H1 (cell line): ENCODE measurements around the gene VSIG10L2. TPM values are rescaled to one million over a fixed set of nuclear protein-coding genes. Genes with fewer than 3 reads are reported as not detected.

Experiments
- CTCF ChIA-PET: fragments of 300-600 bp; sonication (Branson Sonifier 250); formaldehyde crosslinking; loops from one replicate; lab custom pipeline; 2021; ENCODE audit not compliant: partially characterized antibody; lab: Charles Lee
- POLR2A ChIA-PET: fragments of 300-600 bp; sonication (Branson Sonifier 250); formaldehyde crosslinking; loops from one replicate; lab custom pipeline; 2021; ENCODE audit warnings: inconsistent platforms; ENCODE audit not compliant: partially characterized antibody; lab: Charles Lee
- DNase-seq, 2 experiments: peaks; one replicate each; pipeline versions ENCODE4 v3.0.0 to v3.0.0-alpha.2; 2010 to 2022; ENCODE audit warnings: low spot score in 2 of 2, low read depth in 1 of 2, mixed read lengths in 1 of 2
- FAIRE-seq: peaks from 2 replicates; lab custom pipeline; 2011; peaks lifted over from hg19 to GRCh38; lab: Jason Lieb, UNC
- H2AFZ ChIP-seq: 2 replicates; pipeline ENCODE4 v1.8.1; 2012; ENCODE audit warnings: low read length, inconsistent platforms
- H2AK5ac ChIP-seq: 2 replicates; pipeline ENCODE4 v1.6.1; 2013; ENCODE audit warnings: low read depth, low read length
- H2BK120ac ChIP-seq: replicated peaks from 2 replicates; pipeline ENCODE3; 2013; ENCODE audit warnings: low read depth, low read length, inconsistent platforms
- H2BK12ac ChIP-seq: 2 replicates; pipeline ENCODE4 v1.6.1; 2013; ENCODE audit warnings: low read depth, low read length
- H2BK15ac ChIP-seq: 2 replicates; pipeline ENCODE4 v1.6.1; 2013; ENCODE audit warnings: low read length
- H2BK20ac ChIP-seq: 2 replicates; pipeline ENCODE4 v1.6.1; 2013; ENCODE audit warnings: low read length
- H2BK5ac ChIP-seq: 2 replicates; pipeline ENCODE4 v1.6.1; 2013; ENCODE audit warnings: low read depth, low read length
- H3K14ac ChIP-seq: 2 replicates; pipeline ENCODE4 v1.6.1; 2013; ENCODE audit warnings: inconsistent platforms; ENCODE audit not compliant: insufficient read length
- H3K18ac ChIP-seq: 2 replicates; pipeline ENCODE4 v1.6.1; 2013; ENCODE audit warnings: low read length; ENCODE audit errors: extremely low read depth
- H3K23ac ChIP-seq: 2 replicates; pipeline ENCODE4 v1.6.1; 2013; ENCODE audit warnings: inconsistent platforms; ENCODE audit not compliant: insufficient read length
- H3K23me2 ChIP-seq: 2 replicates; pipeline ENCODE4 v1.6.1; 2013; ENCODE audit warnings: low read depth, low read length
- H3K27ac ChIP-seq: 2 replicates; pipeline ENCODE4 v1.6.1; 2011; ENCODE audit warnings: low read depth, low read length, inconsistent platforms
- H3K27me3 ChIP-seq, 4 experiments: replicated peaks in 1 of 4; 1 replicate in 1 of 4; 2 replicates in 3 of 4; pipeline versions ENCODE4 v1.6.1 to v1.8.1; 2011 to 2013; ENCODE audit warnings: low read length in 3 of 4, mild to moderate bottlenecking in 3 of 4, inconsistent platforms in 2 of 4, mixed read lengths in 2 of 4, moderate library complexity in 1 of 4; ENCODE audit not compliant: control insufficient read depth in 3 of 4, insufficient read depth in 3 of 4; ENCODE audit errors: extremely low read depth in 1 of 4
- H3K36me3 ChIP-seq, 4 experiments: 2 replicates each; pipeline versions ENCODE4 v1.6.1 to v1.8.1; 2011 to 2013; ENCODE audit warnings: mild to moderate bottlenecking in 4 of 4, low read length in 3 of 4, moderate library complexity in 2 of 4, control low read depth in 1 of 4, inconsistent platforms in 1 of 4; ENCODE audit not compliant: insufficient read depth in 4 of 4, control insufficient read depth in 2 of 4
- H3K4ac ChIP-seq: replicated peaks from 2 replicates; pipeline ENCODE3; 2013; ENCODE audit warnings: low read length, low read depth, mixed read lengths, inconsistent platforms; ENCODE audit not compliant: insufficient read length
- H3K4me1 ChIP-seq, 4 experiments: replicated peaks in 1 of 4; 1 replicate in 1 of 4; 2 replicates in 3 of 4; pipeline versions ENCODE4 v1.6.1 to v1.8.1; 2011 to 2013; ENCODE audit warnings: low read length in 3 of 4, inconsistent platforms in 2 of 4, mixed read lengths in 1 of 4; ENCODE audit not compliant: insufficient read depth in 4 of 4, control insufficient read depth in 3 of 4
- H3K4me2 ChIP-seq, 2 experiments: 2 replicates each; pipeline versions ENCODE4 v1.6.1 to v1.8.1; 2011 to 2013; ENCODE audit warnings: low read depth in 2 of 2, low read length in 2 of 2, control low read depth in 1 of 2, inconsistent platforms in 1 of 2, mild to moderate bottlenecking in 1 of 2; ENCODE audit not compliant: insufficient read depth in 1 of 2
- H3K4me3 ChIP-seq, 4 experiments: fragments of 200-600, 300-600 bp in 1 of 4; sonication (generic), shearing (Covaris generic), sonication (Bioruptor Twin) in 1 of 4; 2 replicates each; pipeline versions ENCODE4 v1.5.1 to v1.8.1; 2011 to 2016; ENCODE audit warnings: low read length in 4 of 4, low read depth in 3 of 4, control low read depth in 2 of 4, inconsistent platforms in 2 of 4, mild to moderate bottlenecking in 2 of 4, mixed read lengths in 1 of 4, moderate library complexity in 1 of 4; ENCODE audit not compliant: insufficient read depth in 2 of 4; ENCODE audit errors: extremely low read depth in 1 of 4
- H3K56ac ChIP-seq: replicated peaks from 2 replicates; pipeline ENCODE3; 2013; ENCODE audit warnings: low read depth, mild to moderate bottlenecking, mixed read lengths, low read length, inconsistent platforms; ENCODE audit not compliant: insufficient read length
- H3K79me1 ChIP-seq: 2 replicates; pipeline ENCODE4 v1.6.1; 2013; ENCODE audit warnings: low read depth, low read length, control low read depth
- H3K79me2 ChIP-seq, 2 experiments: 2 replicates each; pipeline versions ENCODE4 v1.6.1 to v1.8.1; 2012 to 2013; ENCODE audit warnings: low read length in 2 of 2, mild to moderate bottlenecking in 2 of 2, inconsistent platforms in 1 of 2; ENCODE audit not compliant: insufficient read depth in 2 of 2, control insufficient read depth in 1 of 2
- H3K9ac ChIP-seq, 4 experiments: replicated peaks in 1 of 4; 1 replicate in 1 of 4; 2 replicates in 3 of 4; pipeline versions ENCODE4 v1.6.1 to v1.8.1; 2011 to 2013; ENCODE audit warnings: low read depth in 3 of 4, low read length in 3 of 4, control low read depth in 2 of 4, mild to moderate bottlenecking in 2 of 4, moderate library complexity in 2 of 4, inconsistent platforms in 1 of 4; ENCODE audit errors: extremely low read depth in 1 of 4
- H3K9me3 ChIP-seq, 2 experiments: 2 replicates each; pipeline versions ENCODE4 v1.6.1 to v1.8.1; 2012 to 2013; ENCODE audit warnings: mild to moderate bottlenecking in 2 of 2, moderate library complexity in 2 of 2, control low read depth in 1 of 2, inconsistent platforms in 1 of 2, low read depth in 1 of 2, low read length in 1 of 2, mixed read lengths in 1 of 2; ENCODE audit not compliant: insufficient read depth in 2 of 2
- H4K20me1 ChIP-seq, 2 experiments: replicated peaks in 1 of 2; 2 replicates each; pipeline versions ENCODE3 to v1.8.1; 2011 to 2013; ENCODE audit warnings: inconsistent platforms in 2 of 2, low read length in 2 of 2, mild to moderate bottlenecking in 1 of 2; ENCODE audit not compliant: insufficient read depth in 2 of 2, control insufficient read depth in 1 of 2
- H4K5ac ChIP-seq: 2 replicates; pipeline ENCODE4 v1.6.1; 2013; ENCODE audit warnings: low read length, low read depth, mixed read lengths, inconsistent platforms; ENCODE audit not compliant: insufficient read length
- H4K8ac ChIP-seq: 2 replicates; pipeline ENCODE4 v1.8.0; 2013; ENCODE audit warnings: mild to moderate bottlenecking, moderate library complexity, low read length, inconsistent platforms; ENCODE audit not compliant: insufficient read depth; ENCODE audit errors: extremely low read depth
- H4K91ac ChIP-seq: replicated peaks from 2 replicates; pipeline ENCODE3; 2013; ENCODE audit warnings: low read length, mixed read lengths, inconsistent platforms; ENCODE audit not compliant: insufficient read length
- BCL11A ChIP-seq, 2 experiments: IDR thresholded peaks; one replicate each; pipeline ENCODE4 v1.6.1; 2011; ENCODE audit warnings: low read depth in 2 of 2, low read length in 2 of 2, mild to moderate bottlenecking in 2 of 2
- CBX5 ChIP-seq: fragments of 300-800, 300-1000 bp; sonication (generic); IDR thresholded peaks from 2 replicates; pipeline ENCODE4 v1.7.1; 2016; ENCODE audit warnings: antibody characterized with exemption, low read length, low read depth
- CEBPB ChIP-seq: IDR thresholded peaks from 2 replicates; pipeline ENCODE4 v1.6.1; 2012; ENCODE audit warnings: low read depth, low read length
- CREB1 ChIP-seq: IDR thresholded peaks from 2 replicates; pipeline ENCODE4 v1.6.1; 2012; ENCODE audit warnings: inconsistent platforms
- POU5F1 ChIP-seq: IDR thresholded peaks from 2 replicates; pipeline ENCODE4 v1.6.1; 2011; ENCODE audit warnings: low read depth, mild to moderate bottlenecking, low read length, moderate library complexity
- RBBP5 ChIP-seq: IDR thresholded peaks from 2 replicates; pipeline ENCODE4 v1.7.1; 2012; ENCODE audit warnings: low read depth, mild to moderate bottlenecking, inconsistent platforms, low read length, moderate library complexity, borderline replicate concordance
- SAP30 ChIP-seq: fragments of 300-600 bp; sonication (generic); IDR thresholded peaks from 2 replicates; pipeline ENCODE4 v1.7.1; 2012; ENCODE audit warnings: low read length, moderate library complexity, mild to moderate bottlenecking, inconsistent platforms; ENCODE audit not compliant: insufficient read depth, insufficient replicate concordance
- SIRT6 ChIP-seq: IDR thresholded peaks from one replicate; pipeline ENCODE4 v1.7.1; 2012; ENCODE audit warnings: low read length, inconsistent platforms
- SP1 ChIP-seq: IDR thresholded peaks from 2 replicates; pipeline ENCODE4 v1.6.1; 2011; ENCODE audit warnings: low read depth, low read length
- SP4 ChIP-seq: IDR thresholded peaks from 2 replicates; pipeline ENCODE4 v1.6.1; 2012; ENCODE audit warnings: low read length, inconsistent platforms
- TAF1 ChIP-seq: IDR thresholded peaks from 2 replicates; pipeline ENCODE4 v1.6.1; 2011; ENCODE audit warnings: mild to moderate bottlenecking, low read depth, low read length
- TCF12 ChIP-seq: IDR thresholded peaks from 2 replicates; pipeline ENCODE4 v1.6.1; 2011; ENCODE audit warnings: low read depth, mild to moderate bottlenecking, low read length
- WGBS, 2 experiments: shearing (Covaris generic) in 1 of 2; methylation state at CpG; one replicate each; pipeline versions ENCODE4 v1.1.6 to v1.1.7; 2013 to 2015; ENCODE audit warnings: low lambda C conversion rate in 2 of 2, mixed read lengths in 2 of 2, inconsistent platforms in 1 of 2, low coverage in 1 of 2, missing lambda C conversion rate in 1 of 2; ENCODE audit not compliant: insufficient replicate concordance in 2 of 2, insufficient coverage in 1 of 2, insufficient read length in 1 of 2; ENCODE audit errors: extremely low coverage in 1 of 2, missing lambda C conversion rate in 1 of 2; 5-methylcytosine and 5-hydroxymethylcytosine counted together
- polyA plus RNA-seq, 7 experiments: library from polyadenylated mRNA; depleted of rRNA in 3 of 7; stranded (reverse) in 5 of 7; unstranded in 2 of 7; fragments of >200 nt in 5 of 7; fragments of 200-250 nt in 2 of 7; gene quantifications; 1 replicate in 5 of 7; 2 replicates in 1 of 7; 4 replicates in 1 of 7; pipeline versions ENCODE4 v1.2.1 to v1.2.3, GENCODE V29; 2011 to 2013; ENCODE audit warnings: missing spikeins in 2 of 7, mixed read lengths in 2 of 7
- total RNA-seq: library from RNA; stranded (reverse); fragmentation: NEBNext Ultra II Directional; extraction: Animal tissue kit (Norgen Biotek cat#: 25700); gene quantifications from 2 replicates; pipeline ENCODE4 v1.2.1, GENCODE V29; 2021
- TF ChIP-seq, protein P1 (sequence below): IDR thresholded peaks from 2 replicates; pipeline ENCODE4 v1.6.1; 2011; ENCODE audit warnings: low read length, improper control_type of control experiment

Gene VSIG10L2
- total and polyA plus RNA-seq, 2 of the 8 experiments (the other 6 are each of a cell fraction or from before 2014, with no cell fraction given) = not detected

DNA sequence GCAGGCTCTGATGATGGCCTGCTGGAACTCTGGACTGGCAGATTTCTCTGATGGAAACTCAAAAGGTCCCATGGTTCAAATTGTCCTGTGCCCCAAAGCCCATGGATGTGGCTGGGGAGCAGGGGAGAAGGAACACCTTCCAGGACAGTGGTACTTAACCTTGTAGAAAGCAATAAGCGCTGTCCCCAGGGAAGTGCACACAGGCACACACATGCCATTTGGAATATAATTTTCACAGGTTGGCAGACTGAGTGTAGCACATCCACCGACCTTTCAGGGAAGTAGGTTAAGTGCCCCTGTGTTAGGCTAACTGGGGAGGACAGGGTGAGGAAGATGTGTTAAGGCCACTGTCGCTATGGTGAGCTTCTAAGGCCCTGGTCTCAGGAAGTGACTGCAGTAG, 23.7 kb upstream of the VSIG10L2 start:
- Histone ChIP-seq H3K4me2 (no peak overlapping the region), H3K27ac (no peak overlapping the region), H3K23ac (no peak overlapping the region), H3K4ac (no peak overlapping the region), H4K20me1 (no peaks in the 10 kb centered on the region), H2BK15ac (no peak overlapping the region), H2BK5ac (no peak overlapping the region), H3K9ac (no peak overlapping the region), H3K23me2 (no peaks in the 10 kb centered on the region), H3K14ac (no peak overlapping the region), H2BK20ac (no peak overlapping the region), H4K5ac (no peak overlapping the region), H3K79me2 (no peaks in the 10 kb centered on the region), H2BK12ac (no peak overlapping the region), H3K27me3 (no peaks in the 10 kb centered on the region; a peak in 1 of 7 replicates), H3K18ac (no peak overlapping the region), H3K36me3 (no peaks in the 10 kb centered on the region), H3K4me3 (no peak overlapping the region), H2AFZ (no peak overlapping the region), H3K56ac (no peak overlapping the region), H3K4me1 (no peaks in the 10 kb centered on the region; a peak in 1 of 7 replicates), H2AK5ac (no peak overlapping the region), H3K9me3 (no peaks in the 10 kb centered on the region), H4K8ac (no peak overlapping the region), H2BK120ac (no peak overlapping the region), H3K79me1 (no peaks in the 10 kb centered on the region), H4K91ac (no peak overlapping the region)
- FAIRE-seq = no peak
- POLR2A ChIA-PET = no interaction called here
- CTCF ChIA-PET = interaction anchor here (0.8 to 5.8 kb wide), 8 partner anchors 11 to 490 kb away, joined by 3 to 118 read pairs (median 6); partner anchors contain the start of gene DDX25
- no peak for DNase-seq
- 85% methylated on average over 3 of the region's 3 CpGs; no CpG with 5 or more reads in 1 of the 2 experiments for WGBS, 2 experiments
- TF ChIP-seq SP4 (no peak), SP1 (no peak), TAF1 (no peak), BCL11A (IDR thresholded peaks at IDR 0.05; ENCODE audit: low read depth in 2 of 2, low read length in 2 of 2) (no peak), POU5F1 (no peak), TCF12 (no peak), SAP30 (no peak), CEBPB (no peak), CBX5 (no peak), SIRT6 (no peak), CREB1 (no peak), RBBP5 (no peak)
- TF ChIP-seq, protein P1, sequence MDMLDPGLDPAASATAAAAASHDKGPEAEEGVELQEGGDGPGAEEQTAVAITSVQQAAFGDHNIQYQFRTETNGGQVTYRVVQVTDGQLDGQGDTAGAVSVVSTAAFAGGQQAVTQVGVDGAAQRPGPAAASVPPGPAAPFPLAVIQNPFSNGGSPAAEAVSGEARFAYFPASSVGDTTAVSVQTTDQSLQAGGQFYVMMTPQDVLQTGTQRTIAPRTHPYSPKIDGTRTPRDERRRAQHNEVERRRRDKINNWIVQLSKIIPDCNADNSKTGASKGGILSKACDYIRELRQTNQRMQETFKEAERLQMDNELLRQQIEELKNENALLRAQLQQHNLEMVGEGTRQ = no peak
